ENCODE results near the gene SEMA6C.

DNA sequence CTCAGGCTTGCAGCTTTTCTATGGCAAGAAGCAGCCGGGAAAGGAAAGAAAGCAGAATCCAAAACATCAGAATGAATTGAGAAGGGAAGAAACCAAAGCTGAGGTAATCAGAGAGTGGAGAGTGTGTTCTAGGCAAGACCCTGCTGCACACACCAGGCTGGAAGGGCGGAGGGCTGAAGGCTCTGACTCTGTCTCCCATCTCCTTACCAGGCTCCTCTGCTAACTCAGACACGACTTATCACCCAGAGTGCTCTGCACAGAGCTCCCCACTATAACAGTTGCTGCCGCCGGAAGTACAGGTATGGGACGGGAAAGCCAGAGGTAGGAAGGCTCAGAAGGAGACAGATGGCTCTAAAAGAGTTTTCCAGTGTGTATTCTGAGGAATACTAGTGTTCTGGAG, 20.7 kb upstream of the SEMA6C start:
- TF ChIP-seq CTCF (IDR thresholded peaks at IDR 0.05) (no peak), POLR2A (IDR thresholded peaks at IDR 0.05) (no peak)
